C4-2B (cell line): ENCODE measurements around the gene KDM4C.

Source experiments
- CTCF ChIP-seq: fragments of 450-650 bp; conservative IDR thresholded peaks from 2 replicates; pipeline ENCODE4 v1.5.1; 2017; ENCODE audit warnings: mild to moderate bottlenecking
- ZFX ChIP-seq: fragments of 450-650 bp; IDR thresholded peaks from 2 replicates; pipeline ENCODE4 v1.6.1; 2017

DNA sequence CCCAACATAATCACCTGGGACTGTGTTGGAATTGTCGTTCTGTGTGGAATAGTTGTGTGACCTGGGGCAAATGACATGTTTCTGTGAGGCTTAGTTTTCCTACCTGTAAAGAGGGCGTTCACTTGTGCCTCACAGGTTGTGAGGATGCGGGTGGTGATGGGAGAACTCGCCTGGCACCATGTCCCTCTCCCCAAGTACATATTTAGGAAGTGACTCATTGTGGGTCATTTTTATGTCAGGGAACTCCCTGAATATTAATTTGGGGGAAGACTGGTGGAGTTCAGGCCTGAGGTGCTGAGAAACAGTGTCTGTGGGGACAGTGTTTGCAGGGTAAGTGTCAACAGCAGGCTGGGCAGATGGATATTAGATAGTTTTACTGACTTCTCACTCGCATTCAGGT is 144.7 kb downstream of the KDM4C start:
- TF ChIP-seq CTCF (no peak), ZFX (no peak)
